AG04450 (cell line): ENCODE data around the gene MAD2L2. TPM values are rescaled to one million over a fixed set of nuclear protein-coding genes. Genes with fewer than 3 reads are reported as not detected.

ENCODE experiments used
- CTCF ChIA-PET: fragments of 300-600, 350-600 bp; formaldehyde crosslinking; extraction: SDS; loops from one replicate; lab custom pipeline; 2022; ENCODE audit warnings: antibody characterized with exemption, inconsistent platforms; lab: Charles Lee
- POLR2A ChIA-PET: fragments of 350-600 bp; formaldehyde crosslinking; extraction: SDS; loops from one replicate; lab custom pipeline; 2021; ENCODE audit warnings: antibody characterized with exemption, inconsistent platforms; lab: Yijun Ruan, JAX
- DNase-seq: peaks from one replicate; pipeline ENCODE4 v3.0.0-alpha.2; 2011; ENCODE audit warnings: low read depth, low spot score
- H3K27ac ChIP-seq: one replicate; pipeline ENCODE4 v1.5.1; 2012; ENCODE audit warnings: low read depth, low read length, control low read depth
- H3K27me3 ChIP-seq: one replicate; pipeline ENCODE4 v1.6.0; 2012; ENCODE audit warnings: low read length; ENCODE audit not compliant: control insufficient read depth, insufficient read depth
- H3K4me3 ChIP-seq: 2 replicates; pipeline ENCODE4 v1.5.1; 2011; ENCODE audit warnings: mild to moderate bottlenecking, low read depth, low read length, control low read depth
- H3K9me3 ChIP-seq: 2 replicates; pipeline ENCODE4 v1.5.1; 2012; ENCODE audit warnings: low read length; ENCODE audit not compliant: control insufficient read depth, insufficient read depth
- CTCF ChIP-seq: IDR thresholded peaks from 2 replicates; pipeline ENCODE4 v1.5.1; 2011; ENCODE audit warnings: low read depth, low read length, control low read depth, inconsistent platforms
- polyA plus RNA-seq: library from polyadenylated mRNA; depleted of rRNA; stranded (reverse); fragments of >200 nt; gene quantifications from 2 replicates; pipeline ENCODE4 v1.2.3, GENCODE V29; 2011

The MAD2L2 gene
- polyA plus RNA-seq, 1 experiment = 34.9 TPM

- DNase-seq = no peak
- Histone ChIP-seq H3K27ac (no peak overlapping the region), H3K4me3 (no peak overlapping the region), H3K9me3 (no peaks in the 10 kb centered on the region), H3K27me3 (peaks cover 23% of the 10 kb centered on the region)
- CTCF ChIA-PET = no interaction called here
- TF ChIP-seq CTCF = no peak
- POLR2A ChIA-PET = no interaction called here
Observed at GRCh38 chr1:11706292-11706691, 25.3 kb upstream of the MAD2L2 start.

GRCh38 chr1:11705596-11705995 lies 24.6 kb upstream of the MAD2L2 start:
- Histone ChIP-seq H3K4me3 (no peak overlapping the region), H3K27ac (no peak overlapping the region), H3K27me3 (peaks cover 29% of the 10 kb centered on the region), H3K9me3 (no peaks in the 10 kb centered on the region; the same call in 1 of the 2 replicates)
- DNase-seq = no peak
- ChIA-PET POLR2A (no interaction called here), CTCF (interaction anchor here (0.6 kb wide), 1 partner anchor 395 kb away, joined by 5 read pairs; no protein-coding TSS in a partner anchor)
- TF ChIP-seq CTCF = no peak

GRCh38 chr1:11704691-11705475 lies 23.9 kb upstream of the MAD2L2 start:
- no peak for TF ChIP-seq CTCF
- CTCF ChIA-PET = interaction anchor here (0.6 kb wide), 2 partner anchors 41 to 394 kb away, joined by 3 to 5 read pairs; no protein-coding TSS in a partner anchor
- peaks cover 32% of the 10 kb centered on the region for H3K27me3 ChIP-seq
- DNase-seq = no peak
- no peak overlapping the region for H3K4me3 ChIP-seq
- POLR2A ChIA-PET = no interaction called here
- no peaks in the 10 kb centered on the region; the same call in 1 of the 2 replicates for H3K9me3 ChIP-seq
- H3K27ac ChIP-seq = no peak overlapping the region

- H3K27me3 ChIP-seq = peaks cover 32% of the 10 kb centered on the region
- DNase-seq = no peak
- no peak for TF ChIP-seq CTCF
Observed at GRCh38 chr1:11704194-11704529, 23.2 kb upstream of the MAD2L2 start.

More at GRCh38 chr1:11704194-11704529, 23.2 kb upstream of the MAD2L2 start:
- CTCF ChIA-PET = interaction anchor here (0.6 to 1.5 kb wide), 2 partner anchors 15 to 41 kb away, joined by 3 read pairs; no protein-coding TSS in a partner anchor
- H3K27ac ChIP-seq = no peak overlapping the region
- POLR2A ChIA-PET = no interaction called here
- H3K4me3 ChIP-seq = no peak overlapping the region
- no peaks in the 10 kb centered on the region; the same call in 1 of the 2 replicates for H3K9me3 ChIP-seq
